Stimulated activated CD8-positive, alpha-beta memory T cell treated with anti-CD3 and anti-CD28 coated beads, Interleukin-15, amount 100 ng/mL, for 48 hours (primary cell): ENCODE measurements around the gene NFKBIZ.
"Not testable (repeated sequence)": the region's sequence is repeated elsewhere in the genome, so short reads cannot be mapped to it uniquely, and the experiment has no call there.

Experiments used
- DNase-seq, 2 donors: peaks; one replicate each; pipeline ENCODE4 v3.0.0-alpha.2; 2020; ENCODE audit warnings: low read depth in 2 of 2

NFKBIZ gene

DNA sequence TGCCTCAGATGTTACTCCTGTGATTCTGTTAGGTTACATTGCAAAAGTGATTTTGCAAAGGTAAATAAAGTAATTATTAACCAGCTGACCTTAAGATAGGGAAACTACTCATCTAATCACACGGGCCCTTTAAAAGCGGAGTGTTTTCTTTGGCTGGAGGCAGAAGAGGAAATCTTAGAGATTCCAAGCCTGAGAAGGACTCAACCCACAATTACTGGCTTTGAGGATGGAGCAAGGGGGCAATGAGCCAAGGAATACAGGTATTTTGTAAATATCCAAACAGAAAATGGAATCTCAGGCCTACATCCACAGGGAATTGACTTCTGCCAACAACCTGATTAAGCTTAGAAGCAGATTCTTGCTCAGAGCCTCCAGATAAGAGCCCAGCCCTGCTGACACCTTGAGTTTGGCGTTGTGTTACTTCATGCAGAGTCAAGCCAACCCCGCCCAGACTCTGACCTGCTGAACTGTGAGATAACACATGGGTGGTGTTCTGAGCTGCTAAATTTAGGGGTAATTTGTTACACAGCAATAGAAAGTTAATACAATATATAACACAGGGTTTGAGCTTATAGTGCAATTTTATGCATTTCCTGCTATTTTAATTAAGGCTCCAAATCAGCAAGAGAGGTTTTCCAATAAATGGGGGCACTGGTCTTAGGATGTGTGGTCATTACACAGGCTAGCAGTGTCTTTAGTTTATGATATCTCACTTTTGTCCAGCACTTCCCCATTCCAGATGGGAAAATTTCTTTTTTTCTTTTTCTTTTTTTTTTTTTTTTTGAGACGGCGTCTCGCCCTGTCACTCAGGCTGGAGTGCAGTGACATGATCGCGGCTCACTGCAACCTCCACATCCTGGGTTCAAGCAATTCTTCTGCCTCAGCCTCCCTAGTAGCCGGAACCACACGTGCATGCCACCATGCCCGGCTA is 19.5 kb downstream of the NFKBIZ start:
- DNase-seq = no peak

- DNase-seq = no peak
Measured at GRCh38 chr3:101870138-101870537, 20.8 kb downstream of the NFKBIZ start.

DNA sequence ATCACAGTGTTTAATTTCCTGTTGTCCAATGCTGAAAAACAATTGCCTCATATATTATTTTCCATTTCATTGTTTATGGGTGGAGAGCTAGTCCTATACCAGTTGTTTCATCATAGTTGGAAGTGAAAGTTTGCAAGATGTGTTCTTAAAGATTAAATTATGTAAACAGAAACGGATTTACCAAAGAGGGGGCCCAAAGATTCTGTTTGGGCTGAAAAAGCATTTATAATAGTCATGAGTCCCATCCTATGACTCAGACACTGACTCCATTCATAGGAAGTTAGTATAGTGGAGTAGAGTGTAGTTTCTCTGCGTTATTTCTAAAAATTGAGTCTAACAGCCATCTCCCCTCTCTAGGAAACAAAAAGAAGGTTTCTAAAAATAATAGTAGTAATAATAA is 24.3 kb downstream of the NFKBIZ start:
- no peak for DNase-seq

DNA sequence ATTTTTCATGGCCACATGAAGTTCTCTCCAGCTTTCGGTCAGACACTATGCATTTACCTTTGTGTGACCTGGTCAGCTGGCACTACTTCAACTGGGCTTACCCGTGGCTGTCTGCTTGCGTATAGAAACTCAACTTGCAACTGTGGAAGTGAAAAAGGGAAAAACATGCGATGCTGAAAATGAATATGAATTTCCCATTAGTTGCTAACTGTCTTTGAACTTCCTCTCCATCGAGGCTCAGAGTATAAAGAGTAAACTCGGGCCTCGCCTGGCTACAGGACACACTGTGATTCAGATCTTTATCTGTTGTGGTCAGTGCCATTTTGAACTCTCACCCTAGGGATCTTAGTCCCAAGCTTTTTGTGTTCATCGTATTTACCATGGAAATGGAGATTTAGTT is 26.8 kb downstream of the NFKBIZ start:
- no peak for DNase-seq

DNA sequence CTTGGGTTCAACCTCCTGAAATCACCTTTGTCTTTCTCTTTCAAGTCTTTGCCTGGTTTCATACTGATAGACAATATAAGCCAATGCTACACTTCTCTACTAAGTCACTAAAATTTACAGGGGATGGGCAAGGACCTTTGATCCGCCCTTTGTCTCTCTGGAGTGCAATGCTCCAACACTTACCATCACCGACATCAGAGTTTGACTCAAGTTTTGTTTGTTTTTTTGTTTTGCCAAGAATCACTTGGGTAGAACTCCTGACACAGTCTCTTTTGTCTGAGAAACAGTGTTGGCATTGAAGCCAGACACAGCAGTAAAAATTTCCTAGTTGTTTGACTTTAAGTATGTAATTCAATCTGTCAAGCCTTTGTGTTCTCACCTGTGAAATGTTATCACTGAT is 29.3 kb downstream of the NFKBIZ start:
- DNase-seq = no peak

GRCh38 chr3:101879102-101879501 is 29.8 kb downstream of the NFKBIZ start:
- no peak for DNase-seq

DNA sequence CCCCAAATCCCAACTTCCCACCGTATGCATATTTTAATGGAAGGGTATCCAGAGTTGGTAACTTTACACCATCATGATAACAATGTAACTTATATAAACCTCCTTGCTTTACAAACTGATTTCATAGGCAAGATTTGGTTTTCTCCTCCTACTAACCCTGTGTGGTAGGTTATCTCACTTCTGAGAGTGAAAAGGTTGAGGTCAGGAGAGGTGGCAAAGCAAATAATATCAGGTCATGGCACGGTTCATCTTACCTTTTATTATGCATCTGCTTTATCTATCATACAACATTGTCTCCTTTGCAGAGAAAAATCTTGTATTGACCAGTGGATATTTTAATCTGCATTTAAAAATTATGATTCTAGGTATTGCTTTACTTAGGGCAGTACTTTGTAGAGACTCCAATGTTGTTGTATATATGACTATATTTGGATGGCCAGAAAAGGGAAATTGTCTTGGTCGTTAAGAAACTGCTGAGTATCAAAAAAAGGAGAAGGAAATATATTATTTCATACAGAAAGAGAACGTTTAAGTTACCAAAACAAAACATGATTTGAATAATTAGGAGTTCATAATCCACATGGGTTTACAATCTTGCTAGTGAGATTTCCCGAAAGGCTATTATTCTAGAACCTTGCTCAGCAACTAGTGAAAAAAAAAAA is 30.4 kb downstream of the NFKBIZ start:
- DNase-seq = no peak

DNA sequence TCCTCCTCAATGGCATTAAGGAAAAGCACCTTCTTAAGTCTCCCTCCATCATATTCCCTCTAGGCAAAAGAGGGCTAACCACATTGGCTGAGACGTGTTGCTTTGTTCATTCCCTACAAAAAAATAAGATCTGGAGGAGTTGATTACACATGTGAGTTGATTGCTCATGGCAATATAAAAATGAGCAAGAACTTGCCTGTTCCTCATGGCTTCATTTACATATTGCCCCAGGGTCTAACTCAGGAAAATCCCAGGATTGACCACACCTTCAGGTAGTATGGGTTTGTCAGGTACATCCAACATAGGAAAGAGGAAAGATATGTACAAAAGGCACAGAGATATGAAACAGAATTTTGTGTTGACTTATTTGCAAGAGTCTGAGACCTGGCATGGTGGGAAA is 35.5 kb downstream of the NFKBIZ start:
- DNase-seq = no peak

DNA sequence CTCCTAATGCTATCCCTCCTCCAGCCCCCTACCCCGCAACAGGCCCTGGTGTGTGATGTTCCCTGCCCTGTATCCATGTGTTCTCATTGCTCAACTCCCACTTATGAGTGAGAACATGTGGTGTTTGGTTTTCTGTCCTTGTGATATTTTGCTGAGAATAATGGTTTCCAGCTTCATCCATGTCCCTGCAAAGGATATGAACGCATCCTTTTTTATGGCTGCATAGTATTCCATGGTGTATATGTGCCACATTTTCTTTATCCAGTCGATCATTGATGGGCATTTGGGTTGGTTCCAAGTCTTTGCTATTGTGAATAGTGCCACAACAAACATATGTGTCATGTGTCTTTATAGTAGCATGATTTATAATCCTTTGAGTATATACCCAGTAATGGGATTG is 36.3 kb downstream of the NFKBIZ start:
- DNase-seq = not testable (repeated sequence)

GRCh38 chr3:101886626-101887025 is 37.3 kb downstream of the NFKBIZ start:
- DNase-seq = no peak

DNA sequence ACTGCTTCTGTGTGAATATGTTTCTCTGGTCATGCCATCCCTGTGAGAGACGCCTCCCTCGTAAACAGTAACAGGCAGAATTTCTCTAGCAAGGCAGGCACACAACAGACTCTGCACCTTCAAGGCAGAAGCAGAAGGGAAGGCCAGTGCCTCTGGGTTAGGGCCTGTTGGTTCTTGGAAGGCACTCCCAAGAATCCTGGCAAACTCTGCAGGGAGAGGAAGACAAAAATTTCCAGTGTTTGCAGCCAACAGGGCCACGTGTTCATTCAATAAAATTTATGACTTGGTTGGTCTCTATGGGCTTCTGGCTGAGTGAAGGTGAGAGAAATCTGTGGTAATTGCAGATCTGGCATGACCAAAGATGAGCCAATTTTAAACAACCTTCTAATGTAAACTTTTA is 39.3 kb downstream of the NFKBIZ start:
- no peak for DNase-seq

DNA sequence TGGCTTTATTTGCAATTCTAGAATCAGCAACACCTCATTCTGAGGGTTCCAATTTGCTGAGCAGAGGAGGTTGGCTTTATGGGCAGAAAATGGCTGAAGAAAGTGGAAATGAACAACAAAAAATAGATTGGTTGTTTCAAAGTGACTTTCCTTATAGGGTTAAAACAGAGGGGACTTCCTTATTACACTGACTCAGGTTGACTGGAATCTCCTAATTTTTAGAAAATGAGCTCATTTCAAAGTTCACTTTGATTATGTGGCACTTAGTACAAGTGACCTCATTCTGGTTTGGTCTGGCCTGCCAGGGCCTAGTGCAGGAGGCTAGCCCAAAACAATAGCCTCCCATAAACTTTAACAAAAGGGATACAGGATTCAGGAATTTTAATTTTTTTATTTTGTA is 41.4 kb downstream of the NFKBIZ start:
- DNase-seq = no peak

DNA sequence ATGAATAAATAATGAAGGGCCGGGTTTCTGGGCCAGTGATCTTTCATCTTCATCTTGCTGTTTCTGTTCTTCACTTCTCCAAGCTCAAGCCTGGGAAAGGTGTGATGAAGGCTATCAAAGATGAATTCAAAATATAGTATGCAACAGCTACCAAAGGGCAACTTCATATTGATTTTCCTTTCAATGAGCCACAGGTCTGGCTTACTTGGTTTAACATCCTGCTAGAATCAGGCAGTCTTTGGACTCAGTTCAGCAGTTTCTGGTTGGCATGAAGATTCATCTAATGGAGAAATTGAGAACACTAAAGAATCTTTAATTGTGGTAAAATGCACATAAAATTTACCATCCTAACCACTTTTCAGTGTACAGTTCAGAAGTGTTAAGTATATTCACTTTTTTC is 43.3 kb downstream of the NFKBIZ start:
- no peak for DNase-seq

DNA sequence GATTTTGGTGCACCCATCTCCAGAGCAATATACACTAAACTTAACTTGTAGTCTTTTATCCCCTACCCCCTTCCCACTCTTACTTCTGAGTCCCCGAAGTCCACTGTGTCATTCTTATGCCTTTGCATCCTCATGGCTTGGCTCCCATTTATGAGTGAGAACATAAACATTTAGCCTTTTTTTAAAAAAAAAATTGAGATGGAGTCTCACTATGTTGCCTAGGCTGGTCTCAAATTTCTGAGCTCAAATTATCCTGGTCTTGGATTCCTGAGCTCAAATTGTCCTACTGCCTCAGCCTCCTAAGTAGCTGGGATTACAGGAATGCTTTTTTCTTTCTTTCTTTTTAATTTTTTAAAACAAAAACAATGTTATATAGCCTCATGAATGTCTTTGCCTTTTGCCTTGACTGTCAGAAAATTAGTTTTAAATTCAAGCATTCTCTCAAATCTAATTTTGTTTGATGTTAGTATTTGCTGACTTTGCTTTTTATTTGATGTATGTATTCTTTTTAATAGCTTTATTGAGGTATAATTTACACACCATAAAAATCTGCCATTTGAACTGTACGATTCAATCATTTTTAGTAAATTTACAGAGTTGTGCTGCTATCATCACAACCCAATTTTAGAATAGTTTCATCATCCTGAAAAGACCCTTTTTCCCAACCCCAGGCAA is 46.9 kb downstream of the NFKBIZ start:
- no peak for DNase-seq

- no peak for DNase-seq
Measured at GRCh38 chr3:101897013-101897412, 47.7 kb downstream of the NFKBIZ start.

DNA sequence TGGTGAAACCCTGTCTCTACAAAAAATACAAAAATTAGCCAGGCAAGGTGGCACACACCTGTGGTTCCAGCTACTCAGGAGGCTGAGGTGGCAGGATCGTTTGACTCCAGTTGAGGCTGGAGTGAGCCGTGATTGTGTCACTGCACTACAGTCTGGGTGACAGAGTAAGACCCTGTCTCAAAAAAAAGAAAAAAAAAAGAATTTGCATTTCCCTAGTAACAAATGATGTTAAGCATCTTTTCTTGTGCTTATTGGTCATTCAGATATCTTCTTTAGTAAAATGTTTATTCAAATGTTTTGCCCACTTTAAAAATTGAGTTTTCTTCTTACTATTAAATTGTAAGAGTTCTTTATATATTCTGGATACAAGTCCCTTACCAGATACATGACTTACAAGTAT is 48.7 kb downstream of the NFKBIZ start:
- no peak for DNase-seq

- DNase-seq = no peak
Measured at GRCh38 chr3:101898752-101899169, 49.4 kb downstream of the NFKBIZ start.

DNA sequence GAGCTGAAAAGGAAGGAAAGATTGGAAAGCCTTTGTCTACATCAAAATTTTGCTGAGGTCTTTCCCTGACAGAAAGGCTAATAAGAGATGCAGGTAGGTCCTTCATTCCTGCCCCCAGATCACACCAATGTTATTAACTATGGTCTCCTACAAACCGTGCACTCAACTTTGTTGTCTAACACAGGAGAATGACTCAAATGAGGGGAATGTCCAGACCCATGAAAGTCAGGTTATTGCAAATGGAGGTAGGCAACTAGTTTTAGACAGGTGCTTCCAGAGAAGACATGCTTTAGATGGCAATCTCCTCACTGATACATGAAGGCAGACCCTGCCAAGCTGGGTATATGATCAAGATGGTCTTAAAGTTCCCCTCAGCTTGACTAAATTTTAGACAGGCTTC is 51.0 kb downstream of the NFKBIZ start:
- no peak for DNase-seq

DNA sequence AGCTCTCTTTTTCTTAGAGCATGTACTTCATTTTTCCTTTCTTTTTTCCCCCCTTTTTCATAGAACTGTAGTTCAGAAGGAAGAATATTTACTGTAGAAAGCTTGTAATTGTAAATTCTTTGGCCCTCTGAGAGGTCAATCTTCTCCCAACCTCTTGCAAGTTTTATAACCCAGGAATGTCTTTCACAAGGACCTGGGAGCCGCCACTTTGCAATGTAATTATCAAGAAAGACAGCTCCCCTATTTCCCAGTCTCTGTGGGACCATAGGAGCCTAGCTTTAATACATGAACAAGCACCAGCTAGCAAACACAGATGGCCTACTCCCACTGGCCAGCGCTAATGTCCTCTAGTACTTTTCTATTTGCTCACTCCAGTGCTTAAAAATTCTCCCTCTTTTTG is 51.4 kb downstream of the NFKBIZ start:
- no peak for DNase-seq

- DNase-seq = no peak
Measured at GRCh38 chr3:101902041-101902440, 52.7 kb downstream of the NFKBIZ start.

GRCh38 chr3:101903451-101903871 is 54.1 kb downstream of the NFKBIZ start:
- DNase-seq = no peak

- not testable (repeated sequence) for DNase-seq
Measured at GRCh38 chr3:101905573-101905972, 56.3 kb downstream of the NFKBIZ start.
